ENCODE data around the gene ENAH. TPM values are rescaled to one million over a fixed set of nuclear protein-coding genes. Genes with fewer than 3 reads are reported as not detected.

The ENAH gene
- total and polyA plus RNA-seq, 9 of the 15 experiments (the other 6 are each of a cell fraction or from before 2014, with no cell fraction given), result 0.03 to 1.2 (median 0.15) TPM

- TF ChIP-seq, protein P1, sequence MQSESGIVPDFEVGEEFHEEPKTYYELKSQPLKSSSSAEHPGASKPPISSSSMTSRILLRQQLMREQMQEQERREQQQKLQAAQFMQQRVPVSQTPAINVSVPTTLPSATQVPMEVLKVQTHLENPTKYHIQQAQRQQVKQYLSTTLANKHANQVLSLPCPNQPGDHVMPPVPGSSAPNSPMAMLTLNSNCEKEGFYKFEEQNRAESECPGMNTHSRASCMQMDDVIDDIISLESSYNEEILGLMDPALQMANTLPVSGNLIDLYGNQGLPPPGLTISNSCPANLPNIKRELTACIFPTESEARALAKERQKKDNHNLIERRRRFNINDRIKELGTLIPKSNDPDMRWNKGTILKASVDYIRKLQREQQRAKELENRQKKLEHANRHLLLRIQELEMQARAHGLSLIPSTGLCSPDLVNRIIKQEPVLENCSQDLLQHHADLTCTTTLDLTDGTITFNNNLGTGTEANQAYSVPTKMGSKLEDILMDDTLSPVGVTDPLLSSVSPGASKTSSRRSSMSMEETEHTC (IDR thresholded peaks at IDR 0.05), result peak; percentile 57; the same call in 1 of the 2 replicates
- TF ChIP-seq RHOXF2B (CRISPR knock-in tag; conservative IDR thresholded peaks at IDR 0.05) (no peak), ZNF143 (CRISPR knock-in tag; IDR thresholded peaks at IDR 0.05) (no peak), FOXJ3 (CRISPR knock-in tag; IDR thresholded peaks at IDR 0.05) (no peak), ZBTB49 (CRISPR knock-in tag; IDR thresholded peaks at IDR 0.05; ENCODE audit: borderline replicate concordance) (no peak), CBFB (CRISPR knock-in tag; IDR thresholded peaks at IDR 0.05) (0 out of 2 replicates have a peak, but pooled peaks have one; percentile 44), RBFOX2 (IDR thresholded peaks at IDR 0.05; ENCODE audit: low read depth, low read length) (no peak), ZNF695 (CRISPR knock-in tag; IDR thresholded peaks at IDR 0.05) (no peak)
- TF ChIP-seq, protein P2, sequence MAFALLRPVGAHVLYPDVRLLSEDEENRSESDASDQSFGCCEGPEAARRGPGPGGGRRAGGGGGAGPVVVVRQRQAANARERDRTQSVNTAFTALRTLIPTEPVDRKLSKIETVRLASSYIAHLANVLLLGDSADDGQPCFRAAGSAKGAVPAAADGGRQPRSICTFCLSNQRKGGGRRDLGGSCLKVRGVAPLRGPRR (CRISPR knock-in tag; IDR thresholded peaks at IDR 0.05), result no peak
- TF ChIP-seq, protein P3, sequence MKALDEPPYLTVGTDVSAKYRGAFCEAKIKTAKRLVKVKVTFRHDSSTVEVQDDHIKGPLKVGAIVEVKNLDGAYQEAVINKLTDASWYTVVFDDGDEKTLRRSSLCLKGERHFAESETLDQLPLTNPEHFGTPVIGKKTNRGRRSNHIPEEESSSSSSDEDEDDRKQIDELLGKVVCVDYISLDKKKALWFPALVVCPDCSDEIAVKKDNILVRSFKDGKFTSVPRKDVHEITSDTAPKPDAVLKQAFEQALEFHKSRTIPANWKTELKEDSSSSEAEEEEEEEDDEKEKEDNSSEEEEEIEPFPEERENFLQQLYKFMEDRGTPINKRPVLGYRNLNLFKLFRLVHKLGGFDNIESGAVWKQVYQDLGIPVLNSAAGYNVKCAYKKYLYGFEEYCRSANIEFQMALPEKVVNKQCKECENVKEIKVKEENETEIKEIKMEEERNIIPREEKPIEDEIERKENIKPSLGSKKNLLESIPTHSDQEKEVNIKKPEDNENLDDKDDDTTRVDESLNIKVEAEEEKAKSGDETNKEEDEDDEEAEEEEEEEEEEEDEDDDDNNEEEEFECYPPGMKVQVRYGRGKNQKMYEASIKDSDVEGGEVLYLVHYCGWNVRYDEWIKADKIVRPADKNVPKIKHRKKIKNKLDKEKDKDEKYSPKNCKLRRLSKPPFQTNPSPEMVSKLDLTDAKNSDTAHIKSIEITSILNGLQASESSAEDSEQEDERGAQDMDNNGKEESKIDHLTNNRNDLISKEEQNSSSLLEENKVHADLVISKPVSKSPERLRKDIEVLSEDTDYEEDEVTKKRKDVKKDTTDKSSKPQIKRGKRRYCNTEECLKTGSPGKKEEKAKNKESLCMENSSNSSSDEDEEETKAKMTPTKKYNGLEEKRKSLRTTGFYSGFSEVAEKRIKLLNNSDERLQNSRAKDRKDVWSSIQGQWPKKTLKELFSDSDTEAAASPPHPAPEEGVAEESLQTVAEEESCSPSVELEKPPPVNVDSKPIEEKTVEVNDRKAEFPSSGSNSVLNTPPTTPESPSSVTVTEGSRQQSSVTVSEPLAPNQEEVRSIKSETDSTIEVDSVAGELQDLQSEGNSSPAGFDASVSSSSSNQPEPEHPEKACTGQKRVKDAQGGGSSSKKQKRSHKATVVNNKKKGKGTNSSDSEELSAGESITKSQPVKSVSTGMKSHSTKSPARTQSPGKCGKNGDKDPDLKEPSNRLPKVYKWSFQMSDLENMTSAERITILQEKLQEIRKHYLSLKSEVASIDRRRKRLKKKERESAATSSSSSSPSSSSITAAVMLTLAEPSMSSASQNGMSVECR (CRISPR knock-in tag; IDR thresholded peaks at IDR 0.05), result no peak
- TF ChIP-seq, protein P4, sequence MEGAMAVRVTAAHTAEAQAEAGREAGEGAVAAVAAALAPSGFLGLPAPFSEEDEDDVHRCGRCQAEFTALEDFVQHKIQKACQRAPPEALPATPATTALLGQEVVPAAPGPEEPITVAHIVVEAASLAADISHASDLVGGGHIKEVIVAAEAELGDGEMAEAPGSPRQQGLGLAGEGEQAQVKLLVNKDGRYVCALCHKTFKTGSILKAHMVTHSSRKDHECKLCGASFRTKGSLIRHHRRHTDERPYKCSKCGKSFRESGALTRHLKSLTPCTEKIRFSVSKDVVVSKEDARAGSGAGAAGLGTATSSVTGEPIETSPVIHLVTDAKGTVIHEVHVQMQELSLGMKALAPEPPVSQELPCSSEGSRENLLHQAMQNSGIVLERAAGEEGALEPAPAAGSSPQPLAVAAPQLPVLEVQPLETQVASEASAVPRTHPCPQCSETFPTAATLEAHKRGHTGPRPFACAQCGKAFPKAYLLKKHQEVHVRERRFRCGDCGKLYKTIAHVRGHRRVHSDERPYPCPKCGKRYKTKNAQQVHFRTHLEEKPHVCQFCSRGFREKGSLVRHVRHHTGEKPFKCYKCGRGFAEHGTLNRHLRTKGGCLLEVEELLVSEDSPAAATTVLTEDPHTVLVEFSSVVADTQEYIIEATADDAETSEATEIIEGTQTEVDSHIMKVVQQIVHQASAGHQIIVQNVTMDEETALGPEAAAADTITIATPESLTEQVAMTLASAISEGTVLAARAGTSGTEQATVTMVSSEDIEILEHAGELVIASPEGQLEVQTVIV (CRISPR knock-in tag; IDR thresholded peaks at IDR 0.05; ENCODE audit: borderline replicate concordance), result no peak
- TF ChIP-seq, protein P5, sequence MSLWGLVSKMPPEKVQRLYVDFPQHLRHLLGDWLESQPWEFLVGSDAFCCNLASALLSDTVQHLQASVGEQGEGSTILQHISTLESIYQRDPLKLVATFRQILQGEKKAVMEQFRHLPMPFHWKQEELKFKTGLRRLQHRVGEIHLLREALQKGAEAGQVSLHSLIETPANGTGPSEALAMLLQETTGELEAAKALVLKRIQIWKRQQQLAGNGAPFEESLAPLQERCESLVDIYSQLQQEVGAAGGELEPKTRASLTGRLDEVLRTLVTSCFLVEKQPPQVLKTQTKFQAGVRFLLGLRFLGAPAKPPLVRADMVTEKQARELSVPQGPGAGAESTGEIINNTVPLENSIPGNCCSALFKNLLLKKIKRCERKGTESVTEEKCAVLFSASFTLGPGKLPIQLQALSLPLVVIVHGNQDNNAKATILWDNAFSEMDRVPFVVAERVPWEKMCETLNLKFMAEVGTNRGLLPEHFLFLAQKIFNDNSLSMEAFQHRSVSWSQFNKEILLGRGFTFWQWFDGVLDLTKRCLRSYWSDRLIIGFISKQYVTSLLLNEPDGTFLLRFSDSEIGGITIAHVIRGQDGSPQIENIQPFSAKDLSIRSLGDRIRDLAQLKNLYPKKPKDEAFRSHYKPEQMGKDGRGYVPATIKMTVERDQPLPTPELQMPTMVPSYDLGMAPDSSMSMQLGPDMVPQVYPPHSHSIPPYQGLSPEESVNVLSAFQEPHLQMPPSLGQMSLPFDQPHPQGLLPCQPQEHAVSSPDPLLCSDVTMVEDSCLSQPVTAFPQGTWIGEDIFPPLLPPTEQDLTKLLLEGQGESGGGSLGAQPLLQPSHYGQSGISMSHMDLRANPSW (CRISPR knock-in tag; IDR thresholded peaks at IDR 0.05), result peak; percentile 90; the same call in 1 of the 2 replicates
Measured at GRCh38 chr1:225474986-225475820, 177.7 kb downstream of the ENAH start (continued).
